HL-60 (cell line): ENCODE data around the gene C2orf92.

ENCODE experiments used
- DNase-seq, 2 experiments: peaks; one replicate each; pipeline ENCODE4 v3.0.0-alpha.2; 2010 to 2020; ENCODE audit warnings: low read depth in 1 of 2, low spot score in 1 of 2
- H3K27ac ChIP-seq: fragments of 250-450 bp; sonication (Bioruptor Pico); replicated peaks from 2 replicates; pipeline ENCODE4 v1.5.1; 2020; ENCODE audit warnings: mild to moderate bottlenecking, moderate library complexity
- H3K27me3 ChIP-seq: fragments of 250-450 bp; sonication (Bioruptor Pico); 2 replicates; pipeline ENCODE4 v1.5.1; 2021; ENCODE audit warnings: mild to moderate bottlenecking, moderate library complexity; ENCODE audit not compliant: insufficient read depth, poor library complexity, severe bottlenecking
- H3K4me3 ChIP-seq: replicated peaks from 2 replicates; pipeline ENCODE4 v1.5.1; 2011; ENCODE audit warnings: mild to moderate bottlenecking, control low read depth, low read length; ENCODE audit not compliant: insufficient read depth
- GABPA ChIP-seq: IDR thresholded peaks from 2 replicates; pipeline ENCODE4 v1.6.1; 2012; ENCODE audit warnings: low read depth
- POLR2AphosphoS5 ChIP-seq: IDR thresholded peaks from 2 replicates; pipeline ENCODE4 v1.6.1; 2012; ENCODE audit warnings: low read depth
- SPI1 ChIP-seq: IDR thresholded peaks from 2 replicates; pipeline ENCODE4 v1.6.1; 2012; ENCODE audit warnings: low read depth, mild to moderate bottlenecking, borderline replicate concordance
- TF ChIP-seq, protein P1 (sequence below): IDR thresholded peaks from one replicate; pipeline ENCODE4 v1.5.1; 2011; ENCODE audit warnings: low read length, control low read depth, inconsistent platforms; ENCODE audit not compliant: insufficient read depth
- TF ChIP-seq, protein P2 (sequence below): IDR thresholded peaks from 2 replicates; pipeline ENCODE4 v1.6.1; 2012; ENCODE audit warnings: low read depth; ENCODE audit not compliant: insufficient replicate concordance

Gene C2orf92

DNA sequence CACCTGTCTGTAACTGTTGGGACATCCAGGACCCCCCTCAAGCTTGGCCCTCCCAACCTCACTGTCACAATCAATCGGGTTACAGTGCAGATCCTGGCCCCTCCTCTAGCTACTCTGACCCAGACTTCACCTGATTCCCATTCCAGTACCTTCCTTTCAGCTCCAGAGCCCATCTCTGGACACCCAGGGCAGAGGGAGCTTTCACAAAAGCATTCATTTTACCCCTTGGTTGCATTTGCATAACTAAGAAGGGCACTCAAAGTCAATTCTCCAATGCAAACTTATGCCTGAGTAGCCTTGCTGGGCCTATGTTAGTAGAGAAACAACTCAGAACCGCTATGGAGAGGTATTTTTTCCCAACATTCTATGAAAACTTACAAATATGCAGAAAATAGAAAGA is 51.2 kb downstream of the C2orf92 start:
- no peak for DNase-seq
- TF ChIP-seq GABPA (no peak), SPI1 (no peak), POLR2AphosphoS5 (no peak)
- TF ChIP-seq, protein P1, sequence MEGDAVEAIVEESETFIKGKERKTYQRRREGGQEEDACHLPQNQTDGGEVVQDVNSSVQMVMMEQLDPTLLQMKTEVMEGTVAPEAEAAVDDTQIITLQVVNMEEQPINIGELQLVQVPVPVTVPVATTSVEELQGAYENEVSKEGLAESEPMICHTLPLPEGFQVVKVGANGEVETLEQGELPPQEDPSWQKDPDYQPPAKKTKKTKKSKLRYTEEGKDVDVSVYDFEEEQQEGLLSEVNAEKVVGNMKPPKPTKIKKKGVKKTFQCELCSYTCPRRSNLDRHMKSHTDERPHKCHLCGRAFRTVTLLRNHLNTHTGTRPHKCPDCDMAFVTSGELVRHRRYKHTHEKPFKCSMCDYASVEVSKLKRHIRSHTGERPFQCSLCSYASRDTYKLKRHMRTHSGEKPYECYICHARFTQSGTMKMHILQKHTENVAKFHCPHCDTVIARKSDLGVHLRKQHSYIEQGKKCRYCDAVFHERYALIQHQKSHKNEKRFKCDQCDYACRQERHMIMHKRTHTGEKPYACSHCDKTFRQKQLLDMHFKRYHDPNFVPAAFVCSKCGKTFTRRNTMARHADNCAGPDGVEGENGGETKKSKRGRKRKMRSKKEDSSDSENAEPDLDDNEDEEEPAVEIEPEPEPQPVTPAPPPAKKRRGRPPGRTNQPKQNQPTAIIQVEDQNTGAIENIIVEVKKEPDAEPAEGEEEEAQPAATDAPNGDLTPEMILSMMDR, result no peak
- TF ChIP-seq, protein P2, sequence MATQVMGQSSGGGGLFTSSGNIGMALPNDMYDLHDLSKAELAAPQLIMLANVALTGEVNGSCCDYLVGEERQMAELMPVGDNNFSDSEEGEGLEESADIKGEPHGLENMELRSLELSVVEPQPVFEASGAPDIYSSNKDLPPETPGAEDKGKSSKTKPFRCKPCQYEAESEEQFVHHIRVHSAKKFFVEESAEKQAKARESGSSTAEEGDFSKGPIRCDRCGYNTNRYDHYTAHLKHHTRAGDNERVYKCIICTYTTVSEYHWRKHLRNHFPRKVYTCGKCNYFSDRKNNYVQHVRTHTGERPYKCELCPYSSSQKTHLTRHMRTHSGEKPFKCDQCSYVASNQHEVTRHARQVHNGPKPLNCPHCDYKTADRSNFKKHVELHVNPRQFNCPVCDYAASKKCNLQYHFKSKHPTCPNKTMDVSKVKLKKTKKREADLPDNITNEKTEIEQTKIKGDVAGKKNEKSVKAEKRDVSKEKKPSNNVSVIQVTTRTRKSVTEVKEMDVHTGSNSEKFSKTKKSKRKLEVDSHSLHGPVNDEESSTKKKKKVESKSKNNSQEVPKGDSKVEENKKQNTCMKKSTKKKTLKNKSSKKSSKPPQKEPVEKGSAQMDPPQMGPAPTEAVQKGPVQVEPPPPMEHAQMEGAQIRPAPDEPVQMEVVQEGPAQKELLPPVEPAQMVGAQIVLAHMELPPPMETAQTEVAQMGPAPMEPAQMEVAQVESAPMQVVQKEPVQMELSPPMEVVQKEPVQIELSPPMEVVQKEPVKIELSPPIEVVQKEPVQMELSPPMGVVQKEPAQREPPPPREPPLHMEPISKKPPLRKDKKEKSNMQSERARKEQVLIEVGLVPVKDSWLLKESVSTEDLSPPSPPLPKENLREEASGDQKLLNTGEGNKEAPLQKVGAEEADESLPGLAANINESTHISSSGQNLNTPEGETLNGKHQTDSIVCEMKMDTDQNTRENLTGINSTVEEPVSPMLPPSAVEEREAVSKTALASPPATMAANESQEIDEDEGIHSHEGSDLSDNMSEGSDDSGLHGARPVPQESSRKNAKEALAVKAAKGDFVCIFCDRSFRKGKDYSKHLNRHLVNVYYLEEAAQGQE, result no peak
- Histone ChIP-seq H3K27me3 (no peaks in the 10 kb centered on the region), H3K4me3 (no peak overlapping the region), H3K27ac (no peak overlapping the region)

DNA sequence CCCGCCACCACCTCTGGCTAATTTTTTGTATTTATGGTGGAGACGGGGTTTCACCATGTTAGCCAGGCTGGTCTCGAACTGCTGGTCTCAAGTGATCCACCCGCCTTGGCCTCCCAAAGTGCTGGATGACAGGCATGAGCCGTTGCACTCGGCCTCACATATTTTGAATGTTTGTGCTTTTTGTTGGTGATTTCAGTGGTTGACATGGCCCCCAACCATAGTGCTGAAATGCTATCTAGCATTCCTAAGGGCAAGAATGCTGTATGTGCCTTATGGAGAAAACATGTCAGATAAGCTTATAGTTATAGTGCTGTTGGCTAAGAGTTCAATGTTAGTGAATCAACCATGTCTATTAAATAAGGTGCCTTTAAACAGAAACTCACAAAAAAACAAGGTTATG is 52.7 kb downstream of the C2orf92 start:
- no peaks in the 10 kb centered on the region for H3K27me3 ChIP-seq
- H3K27ac ChIP-seq, result no peak overlapping the region
- no peak for DNase-seq
- TF ChIP-seq POLR2AphosphoS5 (no peak), SPI1 (no peak)
- TF ChIP-seq, protein P2, result no peak
- H3K4me3 ChIP-seq, result no peak overlapping the region

DNA sequence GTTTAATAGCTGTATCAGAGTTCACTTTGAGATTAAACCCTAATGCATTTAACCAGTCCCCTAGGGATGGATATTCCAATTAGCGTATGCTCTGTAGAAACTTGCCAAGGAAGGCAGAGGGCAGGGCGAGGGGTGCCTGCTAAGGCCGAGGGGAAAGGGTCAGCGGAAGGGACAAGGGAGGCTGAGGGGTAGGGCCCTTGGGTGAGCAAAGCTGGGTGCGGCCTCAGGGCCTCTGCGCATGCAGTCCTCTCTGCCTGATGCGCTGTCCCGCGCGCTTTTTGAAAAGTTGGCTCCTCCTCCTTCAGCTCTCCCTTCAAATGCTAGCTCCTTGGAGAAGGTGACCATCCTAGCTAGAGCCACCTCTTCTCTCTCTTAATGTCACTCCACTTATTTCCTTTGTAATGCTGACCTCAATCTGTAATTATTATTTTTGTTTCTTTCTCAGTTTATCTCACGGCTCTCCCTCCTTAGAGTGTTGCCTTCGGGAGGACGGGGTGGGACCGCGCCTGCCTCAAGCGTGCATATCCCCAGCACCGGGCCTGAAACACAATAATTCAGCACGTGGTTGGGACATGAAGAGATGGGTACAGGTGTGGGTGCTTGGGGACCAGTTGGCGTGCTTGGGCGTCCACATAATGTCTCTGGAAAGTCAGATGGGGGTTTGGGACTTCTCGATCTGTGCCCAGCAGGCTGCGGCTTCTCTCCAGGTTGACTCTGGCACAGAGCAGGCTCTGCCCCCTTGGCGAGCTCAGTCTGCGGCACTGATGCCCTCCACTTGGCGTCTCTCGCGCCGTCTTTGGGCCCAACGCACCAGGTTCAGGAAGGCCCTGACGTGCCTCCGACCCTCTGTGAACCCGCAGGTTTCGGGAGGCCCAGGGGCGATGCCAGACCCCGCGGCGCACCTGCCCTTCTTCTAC is 53.9 kb downstream of the C2orf92 start:
- DNase-seq, result no peak
- TF ChIP-seq GABPA (no peak), POLR2AphosphoS5 (no peak), SPI1 (no peak)
- Histone ChIP-seq H3K27ac (no peak overlapping the region), H3K4me3 (no peak overlapping the region), H3K27me3 (no peaks in the 10 kb centered on the region)

DNA sequence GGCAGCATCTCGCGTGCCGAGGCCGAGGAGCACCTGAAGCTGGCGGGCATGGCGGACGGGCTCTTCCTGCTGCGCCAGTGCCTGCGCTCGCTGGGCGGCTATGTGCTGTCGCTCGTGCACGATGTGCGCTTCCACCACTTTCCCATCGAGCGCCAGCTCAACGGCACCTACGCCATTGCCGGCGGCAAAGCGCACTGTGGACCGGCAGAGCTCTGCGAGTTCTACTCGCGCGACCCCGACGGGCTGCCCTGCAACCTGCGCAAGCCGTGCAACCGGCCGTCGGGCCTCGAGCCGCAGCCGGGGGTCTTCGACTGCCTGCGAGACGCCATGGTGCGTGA is 54.5 kb downstream of the C2orf92 start:
- H3K4me3 ChIP-seq, result no peak overlapping the region
- no peaks in the 10 kb centered on the region for H3K27me3 ChIP-seq
- no peak for DNase-seq
- TF ChIP-seq POLR2AphosphoS5, result no peak
- TF ChIP-seq, protein P1, result no peak
- no peak for TF ChIP-seq GABPA
- TF ChIP-seq, protein P2, result no peak
- TF ChIP-seq SPI1, result no peak
- H3K27ac ChIP-seq, result no peak overlapping the region
